ENCODE results near the gene ZNF358.

The ZNF358 gene

GRCh38 chr19:7539827-7540425 is 24.0 kb downstream of the ZNF358 start:
- no peak for DNase-seq

GRCh38 chr19:7540761-7541474 is 25.0 kb downstream of the ZNF358 start:
- no peak for DNase-seq

- no peak for DNase-seq
Measured at GRCh38 chr19:7541475-7541824, 25.5 kb downstream of the ZNF358 start.

GRCh38 chr19:7541828-7542443 is 26.0 kb downstream of the ZNF358 start:
- no peak for DNase-seq

GRCh38 chr19:7542556-7543348 is 26.8 kb downstream of the ZNF358 start:
- DNase-seq, result no peak

GRCh38 chr19:7544626-7545025 is 28.7 kb downstream of the ZNF358 start:
- DNase-seq, result peak in 1 of 2 donors; percentile 59

- no peak for DNase-seq
Measured at GRCh38 chr19:7545300-7545699, 29.4 kb downstream of the ZNF358 start.

- DNase-seq, result peak in 1 of 2 donors; percentile 25
Measured at GRCh38 chr19:7545904-7546303, 30.0 kb downstream of the ZNF358 start.

GRCh38 chr19:7547159-7547558 is 31.3 kb downstream of the ZNF358 start:
- DNase-seq, result no peak

GRCh38 chr19:7549429-7550148 is 33.7 kb downstream of the ZNF358 start:
- DNase-seq, result no peak

GRCh38 chr19:7550169-7550770 is 34.4 kb downstream of the ZNF358 start:
- DNase-seq, result no peak

- peak; percentile 50 to 61 for DNase-seq
Measured at GRCh38 chr19:7550987-7551761, 35.3 kb downstream of the ZNF358 start.

- DNase-seq, result no peak
Measured at GRCh38 chr19:7552781-7553180, 36.9 kb downstream of the ZNF358 start.

GRCh38 chr19:7554565-7554964 is 38.7 kb downstream of the ZNF358 start:
- DNase-seq, result no peak

- DNase-seq, result no peak
Measured at GRCh38 chr19:7554990-7555864, 39.3 kb downstream of the ZNF358 start.

- DNase-seq, result no peak
Measured at GRCh38 chr19:7556696-7557315, 40.9 kb downstream of the ZNF358 start.

- DNase-seq, result no peak
Measured at GRCh38 chr19:7558667-7559066, 42.8 kb downstream of the ZNF358 start.

GRCh38 chr19:7559102-7559501 is 43.2 kb downstream of the ZNF358 start:
- DNase-seq, result no peak

- DNase-seq, result no peak
Measured at GRCh38 chr19:7560255-7560654, 44.4 kb downstream of the ZNF358 start.

GRCh38 chr19:7561325-7561724 is 45.4 kb downstream of the ZNF358 start:
- DNase-seq, result no peak
